OCI-LY7 (cell line): ENCODE results near the gene ABCA8.

Source experiments
- EZH2phosphoT487 ChIP-seq: fragments of 200-600 bp; sonication (generic); IDR thresholded peaks from 2 replicates; pipeline ENCODE4 v1.6.1; 2018; ENCODE audit warnings: low read depth, borderline replicate concordance, mild to moderate bottlenecking, mixed run types, antibody characterized with exemption, low read length, moderate library complexity, mixed read lengths
- TF ChIP-seq, protein P1 (sequence below): fragments of 200-600 bp; sonication (generic); conservative IDR thresholded peaks from 2 replicates; pipeline ENCODE4 v1.5.1; 2014; ENCODE audit warnings: mild to moderate bottlenecking, antibody characterized with exemption, low read length, moderate library complexity, mixed read lengths

GRCh38 chr17:68824707-68825106 is 130.5 kb downstream of the ABCA8 start:
- TF ChIP-seq, protein P1, sequence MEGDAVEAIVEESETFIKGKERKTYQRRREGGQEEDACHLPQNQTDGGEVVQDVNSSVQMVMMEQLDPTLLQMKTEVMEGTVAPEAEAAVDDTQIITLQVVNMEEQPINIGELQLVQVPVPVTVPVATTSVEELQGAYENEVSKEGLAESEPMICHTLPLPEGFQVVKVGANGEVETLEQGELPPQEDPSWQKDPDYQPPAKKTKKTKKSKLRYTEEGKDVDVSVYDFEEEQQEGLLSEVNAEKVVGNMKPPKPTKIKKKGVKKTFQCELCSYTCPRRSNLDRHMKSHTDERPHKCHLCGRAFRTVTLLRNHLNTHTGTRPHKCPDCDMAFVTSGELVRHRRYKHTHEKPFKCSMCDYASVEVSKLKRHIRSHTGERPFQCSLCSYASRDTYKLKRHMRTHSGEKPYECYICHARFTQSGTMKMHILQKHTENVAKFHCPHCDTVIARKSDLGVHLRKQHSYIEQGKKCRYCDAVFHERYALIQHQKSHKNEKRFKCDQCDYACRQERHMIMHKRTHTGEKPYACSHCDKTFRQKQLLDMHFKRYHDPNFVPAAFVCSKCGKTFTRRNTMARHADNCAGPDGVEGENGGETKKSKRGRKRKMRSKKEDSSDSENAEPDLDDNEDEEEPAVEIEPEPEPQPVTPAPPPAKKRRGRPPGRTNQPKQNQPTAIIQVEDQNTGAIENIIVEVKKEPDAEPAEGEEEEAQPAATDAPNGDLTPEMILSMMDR: no peak
- no peak for TF ChIP-seq EZH2phosphoT487
